ENCODE measurements around the gene PRMT5. TPM values are rescaled to one million over a fixed set of nuclear protein-coding genes. Genes with fewer than 3 reads are reported as not detected.

Gene PRMT5
- total and polyA plus RNA-seq, 2 donors from 2014 or later, result 58.7 to 64.2 TPM

- Histone ChIP-seq H3K4me1 (ENCODE audit: control insufficient read depth in 2 of 3, insufficient read depth in 2 of 3, low read depth in 1 of 3, low read length in 3 of 3) (no peaks in the 10 kb centered on the region), H3K27me3 (ENCODE audit: control insufficient read depth, insufficient read depth, low read length) (no peaks in the 10 kb centered on the region), H3K9ac (ENCODE audit: low read length in 3 of 3) (no peak overlapping the region), H3K9me3 (ENCODE audit: control insufficient read depth in 2 of 3, insufficient read depth in 1 of 3, low read length in 3 of 3) (no peaks in the 10 kb centered on the region), H3K36me3 (ENCODE audit: control insufficient read depth in 2 of 3, insufficient read depth in 3 of 3, low read length in 3 of 3) (peaks cover 4 to 7% (median 7%) of the 10 kb centered on the region in 3 donors), H3K27ac (ENCODE audit: low read depth in 2 of 2, low read length in 2 of 2) (no peak overlapping the region), H3K4me3 (ENCODE audit: low read length in 3 of 3) (no peak overlapping the region)
- intact Hi-C loops (cut with DNase I), result no loop called here
- no peak for TF ChIP-seq CTCF (IDR thresholded peaks at IDR 0.05; ENCODE audit: borderline replicate concordance, extremely low read depth, insufficient read depth)
- no peak for FAIRE-seq
- no peak for DNase-seq
These were observed 32.8 kb downstream of the PRMT5 start for GRCh38 chr14:22896356-22896755.

GRCh38 chr14:22895402-22895801 lies 33.8 kb downstream of the PRMT5 start:
- DNase-seq (no peak), FAIRE-seq (no peak)
- intact Hi-C loops (cut with DNase I), result no loop called here
- Histone ChIP-seq H3K27ac (ENCODE audit: low read depth in 2 of 2, low read length in 2 of 2) (no peak overlapping the region), H3K27me3 (ENCODE audit: control insufficient read depth, insufficient read depth, low read length) (no peaks in the 10 kb centered on the region), H3K9me3 (ENCODE audit: control insufficient read depth in 2 of 3, insufficient read depth in 1 of 3, low read length in 3 of 3) (no peaks in the 10 kb centered on the region), H3K9ac (ENCODE audit: low read length in 3 of 3) (no peak overlapping the region), H3K4me3 (ENCODE audit: low read length in 3 of 3) (no peak overlapping the region), H3K36me3 (ENCODE audit: control insufficient read depth in 2 of 3, insufficient read depth in 3 of 3, low read length in 3 of 3) (no peaks in the 10 kb centered on the region), H3K4me1 (ENCODE audit: control insufficient read depth in 2 of 3, insufficient read depth in 2 of 3, low read depth in 1 of 3, low read length in 3 of 3) (no peaks in the 10 kb centered on the region)
- no peak for TF ChIP-seq CTCF (IDR thresholded peaks at IDR 0.05; ENCODE audit: borderline replicate concordance, extremely low read depth, insufficient read depth)

- TF ChIP-seq CTCF (IDR thresholded peaks at IDR 0.05; ENCODE audit: borderline replicate concordance, extremely low read depth, insufficient read depth), result no peak
- Histone ChIP-seq H3K27me3 (ENCODE audit: control insufficient read depth, insufficient read depth, low read length) (no peaks in the 10 kb centered on the region), H3K4me1 (ENCODE audit: control insufficient read depth in 2 of 3, insufficient read depth in 2 of 3, low read depth in 1 of 3, low read length in 3 of 3) (no peaks in the 10 kb centered on the region), H3K36me3 (ENCODE audit: control insufficient read depth in 2 of 3, insufficient read depth in 3 of 3, low read length in 3 of 3) (no peaks in the 10 kb centered on the region), H3K9me3 (ENCODE audit: control insufficient read depth in 2 of 3, insufficient read depth in 1 of 3, low read length in 3 of 3) (no peaks in the 10 kb centered on the region), H3K27ac (ENCODE audit: low read depth in 2 of 2, low read length in 2 of 2) (no peak overlapping the region), H3K4me3 (ENCODE audit: low read length in 3 of 3) (no peak overlapping the region), H3K9ac (ENCODE audit: low read length in 3 of 3) (no peak overlapping the region)
- no peak for DNase-seq
- intact Hi-C loops (cut with DNase I), result no loop called here
- no peak for FAIRE-seq
These were observed 35.5 kb downstream of the PRMT5 start for GRCh38 chr14:22893706-22894105.

GRCh38 chr14:22892488-22892887 lies 36.7 kb downstream of the PRMT5 start:
- Histone ChIP-seq H3K9me3 (ENCODE audit: control insufficient read depth in 2 of 3, insufficient read depth in 1 of 3, low read length in 3 of 3) (no peaks in the 10 kb centered on the region), H3K4me1 (ENCODE audit: control insufficient read depth in 2 of 3, insufficient read depth in 2 of 3, low read depth in 1 of 3, low read length in 3 of 3) (peaks cover 0 to 2% (median 0%) of the 10 kb centered on the region in 3 donors), H3K4me3 (ENCODE audit: low read length in 3 of 3) (no peak overlapping the region), H3K9ac (ENCODE audit: low read length in 3 of 3) (no peak overlapping the region), H3K27ac (ENCODE audit: low read depth in 2 of 2, low read length in 2 of 2) (no peak overlapping the region), H3K36me3 (ENCODE audit: control insufficient read depth in 2 of 3, insufficient read depth in 3 of 3, low read length in 3 of 3) (no peaks in the 10 kb centered on the region), H3K27me3 (ENCODE audit: control insufficient read depth, insufficient read depth, low read length) (no peaks in the 10 kb centered on the region)
- no peak for TF ChIP-seq CTCF (IDR thresholded peaks at IDR 0.05; ENCODE audit: borderline replicate concordance, extremely low read depth, insufficient read depth)
- intact Hi-C loops (cut with DNase I), result no loop called here
- FAIRE-seq (no peak), DNase-seq (no peak)

Data from kidney (tissue), 14 donors.